Liver (tissue), 9 donors: ENCODE data around the gene MKNK1. TPM values are rescaled to one million over a fixed set of nuclear protein-coding genes. Genes with fewer than 3 reads are reported as not detected.

Experiments
- DNase-seq: peaks from one replicate; pipeline ENCODE4 v3.0.0-alpha.2; 2017; ENCODE audit warnings: low spot score
- H3K27ac ChIP-seq, 2 donors: one replicate each; pipeline ENCODE4 v1.7.0; 2013; ENCODE audit warnings: inconsistent platforms in 2 of 2, low read length in 2 of 2, control low read depth in 1 of 2, low read depth in 1 of 2, mild to moderate bottlenecking in 1 of 2
- H3K27me3 ChIP-seq, 4 donors: one replicate each; pipeline versions ENCODE4 v1.6.1 to v1.7.0; 2013; ENCODE audit warnings: low read length in 3 of 4, inconsistent platforms in 1 of 4, mild to moderate bottlenecking in 1 of 4, moderate library complexity in 1 of 4; ENCODE audit not compliant: control insufficient read depth in 4 of 4, insufficient read depth in 4 of 4
- H3K36me3 ChIP-seq, 4 donors: one replicate each; pipeline versions ENCODE4 v1.6.1 to v1.7.0; 2013; ENCODE audit warnings: low read length in 3 of 4, mild to moderate bottlenecking in 3 of 4, low read depth in 1 of 4, moderate library complexity in 1 of 4; ENCODE audit not compliant: control insufficient read depth in 4 of 4, insufficient read depth in 3 of 4
- H3K4me1 ChIP-seq, 4 donors: one replicate each; pipeline versions ENCODE4 v1.6.1 to v1.7.0; 2013; ENCODE audit warnings: low read length in 3 of 4, mild to moderate bottlenecking in 3 of 4, moderate library complexity in 1 of 4; ENCODE audit not compliant: control insufficient read depth in 4 of 4, insufficient read depth in 4 of 4
- H3K4me3 ChIP-seq, 3 donors: one replicate each; pipeline versions ENCODE4 v1.6.1 to v1.7.0; 2013; ENCODE audit warnings: low read length in 3 of 3, control low read depth in 1 of 3, low read depth in 1 of 3, mild to moderate bottlenecking in 1 of 3
- H3K9ac ChIP-seq, 2 donors: one replicate each; pipeline ENCODE4 v1.7.0; 2013; ENCODE audit warnings: low read length in 2 of 2, mild to moderate bottlenecking in 2 of 2, moderate library complexity in 2 of 2, control low read depth in 1 of 2, low read depth in 1 of 2
- H3K9me3 ChIP-seq, 4 donors: one replicate each; pipeline versions ENCODE4 v1.6.1 to v1.7.0; 2013; ENCODE audit warnings: low read length in 3 of 4; ENCODE audit not compliant: control insufficient read depth in 4 of 4
- ATF3 ChIP-seq: IDR thresholded peaks from 2 replicates; pipeline ENCODE4 v1.6.1; 2016; ENCODE audit warnings: antibody characterized with exemption
- CTCF ChIP-seq: fragments of 150-350 bp; IDR thresholded peaks from 2 replicates; pipeline ENCODE4 v1.5.1; 2017; ENCODE audit warnings: improper control_type of control experiment, low read depth, low read length; ENCODE audit not compliant: missing input control
- EGR1 ChIP-seq, 2 donors: IDR thresholded peaks; 2 replicates each; pipeline ENCODE4 v1.6.1; 2016 to 2018; ENCODE audit warnings: antibody characterized with exemption in 2 of 2, low read depth in 2 of 2
- FOXA2 ChIP-seq: IDR thresholded peaks from 2 replicates; pipeline ENCODE4 v1.6.1; 2016; ENCODE audit warnings: antibody characterized with exemption
- GABPA ChIP-seq, 2 donors: IDR thresholded peaks in 1 of 2; conservative IDR thresholded peaks in 1 of 2; 2 replicates each; pipeline ENCODE4 v1.6.1; 2016; ENCODE audit warnings: antibody characterized with exemption in 2 of 2, mild to moderate bottlenecking in 1 of 2, moderate library complexity in 1 of 2
- HNF4A ChIP-seq, 2 donors: conservative IDR thresholded peaks; 2 replicates each; pipeline ENCODE4 v1.6.1; 2016; ENCODE audit warnings: antibody characterized with exemption in 2 of 2, mild to moderate bottlenecking in 2 of 2
- HNF4G ChIP-seq: IDR thresholded peaks from 2 replicates; pipeline ENCODE4 v1.6.1; 2016; ENCODE audit warnings: antibody characterized with exemption
- JUND ChIP-seq, 2 donors: IDR thresholded peaks; 2 replicates each; pipeline ENCODE4 v1.6.1; 2016; ENCODE audit warnings: antibody characterized with exemption in 2 of 2
- MAX ChIP-seq: IDR thresholded peaks from 2 replicates; pipeline ENCODE4 v1.6.1; 2016; ENCODE audit warnings: antibody characterized with exemption
- REST ChIP-seq: IDR thresholded peaks from 2 replicates; pipeline ENCODE4 v1.6.1; 2016; ENCODE audit warnings: antibody characterized with exemption, mild to moderate bottlenecking
- RXRA ChIP-seq, 2 donors: IDR thresholded peaks; 2 replicates each; pipeline ENCODE4 v1.6.1; 2017 to 2018; ENCODE audit warnings: antibody characterized with exemption in 2 of 2, mild to moderate bottlenecking in 1 of 2
- SP1 ChIP-seq: IDR thresholded peaks from 2 replicates; pipeline ENCODE4 v1.6.1; 2018; ENCODE audit warnings: antibody characterized with exemption, mild to moderate bottlenecking
- TAF1 ChIP-seq: conservative IDR thresholded peaks from 2 replicates; pipeline ENCODE4 v1.6.1; 2016; ENCODE audit warnings: antibody characterized with exemption, mild to moderate bottlenecking
- YY1 ChIP-seq: IDR thresholded peaks from 2 replicates; pipeline ENCODE4 v1.6.1; 2016; ENCODE audit warnings: antibody characterized with exemption, mild to moderate bottlenecking
- WGBS: extraction: QIAGEN DNeasy Blood & Tissue Kit; methylation state at CpG from one replicate; pipeline ENCODE4 v1.1.7; 2013; 5-methylcytosine and 5-hydroxymethylcytosine counted together
- polyA plus RNA-seq, 2 donors: library from polyadenylated mRNA; stranded (reverse) in 1 of 2; unstranded in 1 of 2; fragments of 200-250 nt in 1 of 2; fragments of >200 nt in 1 of 2; fragmentation: Nextera tagmentation in 1 of 2; extraction: Ambion mirVana in 1 of 2; gene quantifications; one replicate each; pipeline versions ENCODE4 v1.2.1 to v1.2.3, GENCODE V29; 2013 to 2015
- total RNA-seq, 2 donors: library from RNA; depleted of rRNA; stranded (reverse); fragments of >200 nt; gene quantifications; one replicate each; pipeline ENCODE4 v1.2.3, GENCODE V29; 2014
- donor health status: healthy.
- donor health status: healthy.
- donor health status: healthy.
- donor health status: healthy.
- donor health status: healthy.

The MKNK1 gene
- total and polyA plus RNA-seq, 4 donors: 10.2 to 30.8 (median 18.3) TPM

- no peak overlapping the region for H3K4me3 ChIP-seq
- WGBS: 92% methylated on average over 11 of the region's 11 CpGs
- H3K4me1 ChIP-seq: peaks cover 0 to 25% (median 17%) of the 10 kb centered on the region in 4 donors
- no peak overlapping the region for H3K9ac ChIP-seq
- DNase-seq: no peak
- no peaks in the 10 kb centered on the region for H3K9me3 ChIP-seq
- TF ChIP-seq RXRA (IDR thresholded peaks at IDR 0.05) (no peak), TAF1 (no peak), SP1 (no peak), HNF4A (conservative IDR thresholded peaks at IDR 0.05) (no peak), YY1 (no peak), MAX (no peak)
- no peak overlapping the region for H3K27ac ChIP-seq
- no peaks in the 10 kb centered on the region for H3K36me3 ChIP-seq
- peaks cover 0 to 2% (median 0%) of the 10 kb centered on the region in 4 donors for H3K27me3 ChIP-seq
These were observed 80.3 kb downstream of the MKNK1 start for GRCh38 chr1:46523496-46524353.

- 74% methylated on average over 13 of the region's 13 CpGs for WGBS
- H3K9ac ChIP-seq: no peak overlapping the region
- no peak overlapping the region for H3K27ac ChIP-seq
These were observed 81.1 kb downstream of the MKNK1 start for GRCh38 chr1:46522969-46523320.

More at GRCh38 chr1:46522969-46523320, 81.1 kb downstream of the MKNK1 start:
- Histone ChIP-seq H3K36me3 (no peaks in the 10 kb centered on the region), H3K4me1 (peaks cover 0 to 25% (median 17%) of the 10 kb centered on the region in 4 donors), H3K27me3 (peaks cover 0 to 2% (median 0%) of the 10 kb centered on the region in 4 donors), H3K9me3 (no peaks in the 10 kb centered on the region), H3K4me3 (no peak overlapping the region)
- no peak for DNase-seq
- TF ChIP-seq JUND (IDR thresholded peaks at IDR 0.05): no peak
- no peak for TF ChIP-seq EGR1 (IDR thresholded peaks at IDR 0.05; ENCODE audit: low read depth in 2 of 2)
- no peak for TF ChIP-seq CTCF
- TF ChIP-seq ATF3: no peak
- TF ChIP-seq HNF4G: no peak
- TF ChIP-seq YY1: no peak
- TF ChIP-seq GABPA (IDR thresholded peaks at IDR 0.05 in 1 of 2, conservative IDR thresholded peaks at IDR 0.05 in 1 of 2): no peak
- TF ChIP-seq REST: no peak
- no peak for TF ChIP-seq RXRA (IDR thresholded peaks at IDR 0.05)
- no peak for TF ChIP-seq SP1
- no peak for TF ChIP-seq FOXA2
